Cerebellar cortex (tissue), 1 donor: ENCODE data around the gene EHMT1.
A peak's percentile ranks its signal among the peaks of the same experiment; 100 is the strongest.

Experiments
- DNase-seq: peaks from one replicate; pipeline ENCODE4 v3.0.0-alpha.2; 2015; ENCODE audit warnings: low spot score

EHMT1 gene

DNA sequence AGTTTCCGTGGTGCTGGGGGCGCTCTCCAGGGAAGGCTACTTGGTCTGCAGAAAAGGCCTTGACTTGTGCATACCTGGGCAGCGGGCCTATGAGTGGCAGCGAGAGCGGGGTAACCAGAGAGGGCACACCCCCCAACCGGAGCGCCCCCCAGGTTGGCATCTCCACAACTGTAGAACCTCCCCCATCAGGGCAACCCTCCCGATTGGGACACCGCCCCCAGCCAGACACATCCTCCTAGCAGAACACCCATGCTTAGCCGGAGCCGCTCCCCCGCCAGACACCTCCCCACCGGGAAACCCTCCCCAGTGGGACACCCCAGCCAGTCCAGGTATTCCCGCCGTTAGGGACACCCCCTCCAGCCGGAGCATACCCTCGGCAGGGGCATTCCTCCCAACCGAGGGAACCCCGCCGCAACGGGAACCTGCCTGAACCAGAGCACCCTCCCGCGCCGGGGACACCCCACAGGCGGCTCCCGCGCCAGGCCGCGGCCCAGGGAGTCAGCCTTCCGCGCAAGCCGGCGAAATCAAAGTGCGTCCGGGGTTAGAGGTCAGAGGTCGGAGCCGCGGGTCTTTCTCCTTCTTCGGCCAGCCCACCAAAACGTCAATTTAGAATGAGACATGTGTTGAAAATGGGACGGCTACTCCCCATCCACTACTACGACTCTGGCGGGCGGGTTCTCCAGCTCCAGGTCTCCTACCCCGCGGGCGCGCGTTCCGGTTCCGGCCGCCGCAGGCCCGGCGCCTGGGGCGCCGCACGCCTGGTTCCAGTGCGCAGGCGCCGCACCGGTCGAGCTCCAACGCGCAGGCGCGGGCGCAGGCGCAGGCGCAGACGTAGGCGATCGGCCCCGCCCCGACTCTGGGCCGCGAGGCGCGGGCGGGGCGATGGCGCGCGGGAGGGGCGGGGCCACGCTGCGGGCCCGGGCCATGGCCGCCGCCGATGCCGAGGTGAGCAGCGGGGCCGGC lies at the start of gene EHMT1:
Gene EHMT1, plus strand, starts transcription at position 901 of the 963 bp plus-strand sequence. Its CDS starts 24 bp downstream, at position 925.
- DNase-seq = peak; percentile 76

DNA sequence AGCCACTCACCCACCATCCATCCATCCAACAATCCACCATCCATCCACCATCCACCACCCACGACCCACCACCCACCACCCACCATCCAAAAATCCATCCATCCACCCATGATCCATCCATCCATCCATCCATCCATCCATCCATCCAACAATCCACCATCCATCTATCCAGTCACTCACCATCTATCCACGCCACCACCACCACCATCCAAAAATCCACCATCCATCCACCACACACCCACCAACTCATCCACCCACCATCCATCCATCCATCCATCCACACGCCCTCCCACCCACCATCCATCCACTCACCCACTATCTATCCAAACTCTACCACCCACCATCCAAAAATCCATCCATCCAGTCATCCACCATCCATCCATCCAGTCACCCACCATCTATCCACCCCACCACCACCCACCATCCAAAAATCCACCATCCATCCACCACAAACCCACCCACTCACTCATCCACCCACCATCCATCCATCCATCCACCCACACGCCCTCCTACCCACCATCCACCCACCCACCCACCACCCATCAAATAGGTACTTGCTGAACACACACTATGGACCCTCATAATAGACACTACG lies 49.1 kb upstream of the EHMT1 start:
- DNase-seq = no peak

DNA sequence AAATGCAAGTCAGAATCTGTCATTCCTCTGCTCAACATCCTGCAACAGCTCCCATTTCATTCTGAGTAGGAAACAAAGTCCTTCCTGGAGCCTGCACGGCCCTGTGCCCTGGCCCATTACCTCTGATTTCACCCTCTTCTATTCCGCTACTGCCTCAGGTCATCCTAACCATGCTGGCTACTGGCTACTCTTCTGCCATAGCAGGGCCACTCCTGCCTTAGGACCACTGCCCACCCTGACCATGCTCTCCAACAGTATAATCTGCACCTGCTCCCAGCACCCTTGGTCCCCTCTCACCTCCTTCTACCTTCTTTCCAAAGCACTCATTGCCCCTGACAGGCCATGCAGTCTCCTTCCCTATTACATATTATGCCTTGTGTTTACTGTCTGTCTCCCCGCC lies 48.2 kb upstream of the EHMT1 start:
- no peak for DNase-seq

DNA sequence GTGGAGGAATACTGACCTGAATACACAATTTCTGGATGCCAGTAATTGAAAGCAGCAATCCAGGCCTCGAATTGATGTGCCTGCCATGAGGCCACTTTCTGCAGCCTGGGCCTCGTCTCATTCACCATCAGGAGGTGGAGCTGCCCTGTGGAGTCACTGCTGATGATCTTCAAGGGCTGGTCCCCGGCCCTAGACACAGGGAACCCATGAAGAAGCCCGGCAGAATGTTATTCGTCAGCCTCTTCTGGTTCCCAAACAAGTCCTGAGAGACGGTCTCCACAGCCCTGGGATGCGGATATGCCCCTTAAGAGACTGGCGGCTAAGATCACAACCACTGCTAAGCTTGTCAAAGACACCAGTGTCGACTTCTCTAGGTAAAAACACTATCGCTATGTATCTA lies 44.6 kb upstream of the EHMT1 start:
- no peak for DNase-seq

- DNase-seq = no peak
These were observed 43.5 kb upstream of the EHMT1 start for GRCh38 chr9:137575364-137575715.

DNA sequence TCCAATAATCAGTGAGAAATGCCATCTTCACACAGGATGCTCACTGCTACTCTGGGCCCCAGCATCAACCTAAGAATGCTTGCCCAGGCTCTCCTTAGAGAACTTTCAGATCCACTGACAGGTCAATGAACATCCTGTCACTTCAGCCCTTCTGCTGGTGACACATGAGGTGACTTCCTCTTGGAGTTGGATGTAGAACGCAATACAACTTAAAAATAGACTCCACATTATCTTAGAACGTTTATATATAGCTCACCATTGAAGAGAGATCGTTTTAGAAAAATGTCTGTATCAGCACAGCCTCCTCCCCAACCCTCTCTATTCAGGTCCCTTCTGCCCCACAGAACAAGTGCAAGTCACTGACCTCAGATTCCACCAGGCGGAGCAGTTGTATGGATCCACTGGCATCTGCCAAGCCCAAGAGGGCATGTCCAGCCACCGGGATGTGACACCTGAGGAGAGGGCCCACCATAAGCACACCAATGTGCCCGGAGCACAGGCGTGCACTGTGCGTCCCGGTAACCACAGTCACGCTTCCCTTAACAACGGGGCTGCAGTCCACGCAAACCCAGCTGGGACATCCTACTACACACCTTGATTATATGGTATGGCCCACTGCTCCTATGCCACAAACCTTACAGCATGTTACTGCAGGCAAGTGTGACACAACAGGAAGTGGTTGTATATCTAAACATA lies 42.9 kb upstream of the EHMT1 start:
- no peak for DNase-seq

DNA sequence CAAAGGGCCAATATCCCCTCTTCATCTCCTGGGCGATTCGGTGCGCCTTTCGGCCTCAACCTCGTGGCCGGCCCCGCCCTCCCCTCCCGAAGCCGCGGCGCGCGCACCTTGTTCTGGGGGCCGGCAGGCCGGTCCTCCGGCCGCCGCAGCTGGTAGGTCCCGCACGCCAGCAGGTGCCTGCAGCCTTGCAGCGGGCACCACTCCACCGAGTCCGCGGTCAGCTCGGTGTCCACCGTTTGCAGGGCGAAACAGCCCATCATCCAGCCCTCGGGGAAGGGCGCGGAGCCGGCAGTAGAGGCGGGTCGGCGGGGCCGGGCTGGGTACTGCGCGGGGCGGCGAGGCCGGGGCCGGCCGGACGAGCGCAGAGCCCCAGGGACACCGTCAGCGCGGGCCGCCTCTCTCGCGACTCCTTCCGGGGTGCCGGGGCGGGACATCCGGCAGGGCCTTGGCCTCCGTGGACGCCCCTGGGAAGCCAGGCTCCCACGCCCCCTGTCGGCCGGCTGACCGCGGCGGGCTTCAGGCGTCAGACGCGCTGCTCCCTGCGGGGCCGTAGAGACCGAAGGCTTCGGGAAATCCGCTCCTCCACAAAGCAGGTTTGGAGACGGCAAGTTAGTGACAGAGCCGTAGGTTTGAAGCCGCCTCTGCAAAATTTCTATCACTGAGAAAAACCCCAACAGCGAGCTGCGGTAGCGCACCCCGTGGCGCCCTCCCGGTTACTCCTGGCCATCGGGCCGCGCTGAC lies 40.1 kb upstream of the EHMT1 start, which contains the start of gene DPH7:
Gene DPH7, minus strand, starts transcription at position 408 of the 741 bp plus-strand sequence. Its CDS starts 148 bp downstream, at position 260.
- DNase-seq = peak; percentile 93

DNA sequence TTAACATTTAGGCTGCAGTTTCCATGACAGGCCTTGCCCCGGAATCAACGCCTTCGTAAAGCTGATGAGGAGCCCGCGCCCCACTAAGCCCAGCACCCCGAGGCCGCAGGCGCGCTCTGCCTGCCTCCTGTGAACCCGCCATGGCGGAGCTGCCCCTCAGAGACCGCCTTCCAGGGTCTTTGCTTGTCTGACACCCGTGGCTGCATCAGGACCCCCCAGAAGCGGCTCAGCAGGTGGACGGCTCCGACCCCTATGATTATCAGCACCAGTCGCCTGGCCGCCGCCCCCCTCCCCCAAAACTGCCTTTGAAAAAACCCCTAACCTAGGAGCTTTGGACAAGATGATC lies 39.6 kb upstream of the EHMT1 start:
- no peak for DNase-seq

DNA sequence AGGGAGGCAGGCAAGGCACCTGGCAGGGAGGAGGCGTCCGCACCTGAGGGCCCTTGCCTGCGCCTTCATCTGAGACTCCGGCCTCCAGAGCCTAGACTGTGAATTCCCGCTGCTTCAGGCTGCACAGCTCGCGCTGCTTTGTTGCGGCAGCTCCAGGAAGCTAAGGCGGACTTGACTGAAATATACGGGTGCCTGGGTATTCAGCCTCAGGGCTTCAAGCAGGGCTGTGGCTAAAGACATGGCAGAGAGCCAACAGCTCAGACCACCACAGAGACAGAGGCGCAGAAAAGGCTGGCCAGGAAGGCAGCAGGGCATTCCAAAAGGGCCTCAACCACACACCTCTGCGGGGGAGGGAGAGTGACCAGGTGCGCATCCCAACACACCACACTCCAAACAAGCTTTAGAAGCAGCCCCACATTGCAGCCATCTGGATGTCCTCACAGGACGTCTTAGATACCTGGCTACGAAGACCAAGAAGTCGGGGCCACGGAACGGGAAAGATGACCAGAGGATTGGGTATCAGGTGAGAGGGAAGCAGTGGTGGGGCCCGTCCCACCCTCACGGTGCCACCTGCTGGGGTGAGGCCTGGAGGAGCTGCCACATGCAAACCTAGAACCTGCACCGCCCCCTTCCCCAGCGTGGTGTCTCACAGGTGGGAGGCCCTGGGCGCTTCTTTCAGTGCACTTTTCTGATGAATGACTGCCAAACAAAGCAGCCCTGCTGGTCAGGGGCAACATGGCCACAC lies 38.4 kb upstream of the EHMT1 start:
- DNase-seq = no peak

DNA sequence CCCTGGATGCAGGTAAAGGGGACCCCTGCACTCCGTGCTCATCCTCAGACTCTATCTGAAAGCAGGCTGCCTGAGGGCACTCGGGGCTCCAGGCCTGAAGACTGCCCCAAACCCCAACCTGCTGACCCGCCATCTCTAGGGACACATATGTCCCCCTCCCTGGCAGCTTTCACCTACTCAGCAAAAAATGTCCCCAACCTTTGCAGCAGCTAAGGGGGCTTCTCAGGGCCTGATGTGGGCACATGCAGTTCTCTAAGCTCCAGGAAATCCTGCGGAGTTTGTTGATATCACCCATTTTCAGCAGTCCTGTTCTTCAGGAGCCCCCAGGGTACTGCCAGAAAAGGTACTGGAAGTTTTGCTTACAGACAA lies 37.9 kb upstream of the EHMT1 start:
- no peak for DNase-seq

- no peak for DNase-seq
These were observed 37.2 kb upstream of the EHMT1 start for GRCh38 chr9:137581361-137582285.

DNA sequence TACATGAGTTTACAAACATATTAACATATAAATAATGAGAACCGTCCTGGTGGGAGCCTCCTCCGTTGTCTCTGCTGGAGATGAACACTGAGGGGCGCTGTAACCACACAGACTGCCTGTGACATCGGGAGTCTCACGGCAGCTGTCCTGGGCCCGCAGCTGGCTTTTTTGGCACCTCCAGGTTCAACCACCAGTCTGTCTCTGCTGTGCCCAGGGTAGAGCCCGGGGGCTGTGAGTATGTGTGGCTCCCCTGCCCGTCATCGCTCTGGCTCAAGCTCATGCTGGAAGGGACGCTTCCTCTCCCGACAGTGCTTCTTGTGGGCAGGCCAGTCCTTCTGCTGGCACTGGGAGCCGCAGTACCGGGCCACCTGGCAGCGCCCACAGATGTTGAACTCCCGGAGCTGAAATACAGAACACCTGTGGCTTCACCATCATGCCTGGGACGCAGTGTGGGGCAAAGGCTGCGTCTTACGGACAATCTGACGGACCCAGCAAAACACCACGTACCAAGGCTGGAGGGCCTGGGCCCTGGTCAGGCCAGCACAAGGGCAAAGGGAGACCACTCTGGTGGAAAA lies 36.4 kb upstream of the EHMT1 start:
- DNase-seq = peak; percentile 40

GRCh38 chr9:137583347-137583746 lies 35.5 kb upstream of the EHMT1 start:
- no peak for DNase-seq

- no peak for DNase-seq
These were observed 34.8 kb upstream of the EHMT1 start for GRCh38 chr9:137583957-137584356.

- DNase-seq = no peak
These were observed 32.0 kb upstream of the EHMT1 start for GRCh38 chr9:137586854-137587253.

- DNase-seq = no peak
These were observed 30.5 kb upstream of the EHMT1 start for GRCh38 chr9:137588311-137588710.

- DNase-seq = no peak
These were observed 29.9 kb upstream of the EHMT1 start for GRCh38 chr9:137588891-137589290.

DNA sequence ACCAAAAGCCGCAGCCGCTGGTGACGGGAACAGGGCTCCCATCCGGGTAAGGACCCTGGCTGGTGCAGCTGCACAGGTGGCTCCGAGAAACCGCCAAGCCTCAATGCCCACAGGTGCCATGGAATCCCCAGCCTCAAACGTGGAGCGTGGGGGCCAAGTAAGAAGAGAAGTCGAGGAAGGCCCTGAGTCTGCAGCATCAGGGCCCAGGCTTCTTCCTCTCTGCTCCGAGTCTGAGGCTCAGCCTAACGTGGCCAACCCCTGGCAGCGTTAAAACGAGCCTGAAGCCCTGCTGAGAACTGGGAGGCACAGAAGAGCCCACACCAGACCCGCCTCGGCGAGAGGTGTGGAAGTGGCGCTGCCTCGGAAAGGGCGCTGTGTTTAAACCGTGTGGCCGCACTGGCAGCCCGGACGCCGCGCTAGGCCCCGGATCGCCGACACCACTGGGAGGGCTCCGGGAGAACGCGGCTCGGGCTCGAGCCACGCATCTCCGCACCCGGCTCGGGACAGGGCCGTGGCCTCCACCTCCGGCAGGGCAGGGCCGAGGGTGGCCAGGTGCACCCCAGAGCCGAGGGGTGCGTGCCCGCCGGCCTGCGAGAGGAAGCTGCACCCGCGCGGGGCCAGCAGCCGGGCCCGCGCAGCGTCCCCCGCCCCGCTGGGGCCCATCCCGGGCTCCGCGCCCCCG lies 29.2 kb upstream of the EHMT1 start:
- DNase-seq = no peak

- no peak for DNase-seq
These were observed 28.7 kb upstream of the EHMT1 start for GRCh38 chr9:137590123-137590468.
